HG03097 (cell line): ENCODE results near the gene ADCY9.
"Not testable (repeated sequence)": the region's sequence is repeated elsewhere in the genome, so short reads cannot be mapped to it uniquely, and the experiment has no call there.

Source experiments
- ATAC-seq: cut with Tn5 transposase; IDR thresholded peaks from one replicate; pipeline ENCODE4 v1.9.1; 2021; ENCODE audit not compliant: unreplicated experiment, low FRiP score

Gene ADCY9

GRCh38 chr16:4116325-4117249 is at the start of gene ADCY9:
Gene ADCY9, minus strand, starts transcription at chr16:4116442. Its CDS starts 1,000 bp downstream, at chr16:4115442.
- peak; percentile 74 for ATAC-seq

GRCh38 chr16:4160658-4161430 is 44.6 kb upstream of the ADCY9 start:
- ATAC-seq: no peak

- ATAC-seq: no peak
Observed at GRCh38 chr16:4159726-4160125, 43.5 kb upstream of the ADCY9 start.

- no peak for ATAC-seq
Observed at GRCh38 chr16:4158143-4159093, 42.2 kb upstream of the ADCY9 start.

GRCh38 chr16:4157376-4157825 is 41.2 kb upstream of the ADCY9 start:
- no peak for ATAC-seq

GRCh38 chr16:4156503-4156902 is 40.3 kb upstream of the ADCY9 start:
- not testable (repeated sequence) for ATAC-seq

- not testable (repeated sequence) for ATAC-seq
Observed at GRCh38 chr16:4153364-4153763, 37.1 kb upstream of the ADCY9 start.

GRCh38 chr16:4152267-4152666 is 36.0 kb upstream of the ADCY9 start:
- ATAC-seq: no peak

GRCh38 chr16:4147236-4147635 is 31.0 kb upstream of the ADCY9 start:
- ATAC-seq: no peak

- no peak for ATAC-seq
Observed at GRCh38 chr16:4142268-4142667, 26.0 kb upstream of the ADCY9 start.

- ATAC-seq: no peak
Observed at GRCh38 chr16:4141604-4142003, 25.4 kb upstream of the ADCY9 start.

GRCh38 chr16:4140652-4141051 is 24.4 kb upstream of the ADCY9 start:
- no peak for ATAC-seq

GRCh38 chr16:4139968-4140367 is 23.7 kb upstream of the ADCY9 start:
- no peak for ATAC-seq

- ATAC-seq: no peak
Observed at GRCh38 chr16:4138713-4139112, 22.5 kb upstream of the ADCY9 start.

- no peak for ATAC-seq
Observed at GRCh38 chr16:4137438-4137837, 21.2 kb upstream of the ADCY9 start.

GRCh38 chr16:4136229-4136813 is 20.1 kb upstream of the ADCY9 start:
- ATAC-seq: no peak

- ATAC-seq: no peak
Observed at GRCh38 chr16:4135537-4135936, 19.3 kb upstream of the ADCY9 start.

GRCh38 chr16:4133897-4134372 is 17.7 kb upstream of the ADCY9 start:
- ATAC-seq: no peak

- no peak for ATAC-seq
Observed at GRCh38 chr16:4131621-4132020, 15.4 kb upstream of the ADCY9 start.
